HCT116 (cell line): ENCODE data around the gene HOXA2. TPM values are rescaled to one million over a fixed set of nuclear protein-coding genes. Genes with fewer than 3 reads are reported as not detected.

Experiments used
- ATAC-seq: fragments of 200-7000 bp; cut with Tn5 transposase; 2 replicates; pipeline ENCODE4 v1.9.1; 2020; ENCODE audit warnings: mild to moderate bottlenecking, moderate library complexity
- BruUV-seq: library from RNA; stranded (reverse); fragments of 400-500 nt; replicated peaks from 2 replicates; lab custom pipeline; 2021; lab: Mats Ljungman, UMichigan
- CTCF ChIA-PET: fragments of 300-600 bp; sonication (Branson Sonifier 250); formaldehyde crosslinking; loops from one replicate; lab custom pipeline; 2021; ENCODE audit warnings: antibody characterized with exemption; lab: Charles Lee
- POLR2A ChIA-PET: fragments of 300-600, 350-600 bp; sonication (Branson Sonifier 250); formaldehyde crosslinking; loops from one replicate; lab custom pipeline; 2021; ENCODE audit warnings: antibody characterized with exemption; lab: Charles Lee
- RAD21 ChIA-PET, 2 experiments: fragments of 300-600 bp; sonication (Branson Sonifier 250); formaldehyde crosslinking; loops; one replicate each; lab custom pipeline; 2023; ENCODE audit warnings: low total read pairs in 2 of 2; ENCODE audit not compliant: uncharacterized antibody in 2 of 2, unreplicated experiment in 2 of 2, low non-redundant PET in 1 of 2; lab: Charles Lee
- DNase-seq: peaks from one replicate; pipeline ENCODE4 v3.0.0-alpha.2; 2010; ENCODE audit warnings: low read depth, low spot score
- H2AFZ ChIP-seq: fragments of 200-600 bp; shearing (Covaris generic), sonication (generic); 2 replicates; pipeline ENCODE4 v1.6.1; 2017; ENCODE audit warnings: low read depth, mixed run types, mixed read lengths, antibody characterized with exemption, low read length; ENCODE audit not compliant: poor library complexity, severe bottlenecking
- H3K27ac ChIP-seq: 2 replicates; pipeline ENCODE4 v1.5.1; 2012; ENCODE audit warnings: low read depth, low read length
- H3K27me3 ChIP-seq: fragments of 200-600 bp; sonication (generic); 2 replicates; pipeline ENCODE4 v1.6.1; 2016; ENCODE audit warnings: mixed run types, low read length, mixed read lengths; ENCODE audit not compliant: insufficient read depth
- H3K36me3 ChIP-seq, 2 experiments: fragments of 200-500 bp in 1 of 2; fragments of 200-600 bp in 1 of 2; sonication (Bioruptor generic) in 1 of 2; sonication (generic) in 1 of 2; 2 replicates each; pipeline versions ENCODE4 v1.5.1 to v1.6.1; 2014 to 2016; ENCODE audit warnings: low read length in 2 of 2, inconsistent platforms in 1 of 2, mixed read lengths in 1 of 2, mixed run types in 1 of 2; ENCODE audit not compliant: insufficient read depth in 2 of 2, control insufficient read depth in 1 of 2
- H3K4me1 ChIP-seq, 2 experiments: fragments of 200-600 bp in 1 of 2; sonication (generic) in 1 of 2; 2 replicates each; pipeline versions ENCODE4 v1.5.1 to v1.6.1; 2012 to 2017; ENCODE audit warnings: low read length in 2 of 2, inconsistent platforms in 1 of 2, mild to moderate bottlenecking in 1 of 2, mixed read lengths in 1 of 2, mixed run types in 1 of 2, moderate library complexity in 1 of 2; ENCODE audit not compliant: insufficient read depth in 2 of 2, control insufficient read depth in 1 of 2
- H3K4me2 ChIP-seq: fragments of 200-600 bp; sonication (generic); 2 replicates; pipeline ENCODE4 v1.6.1; 2017; ENCODE audit warnings: mixed run types, low read length, mixed read lengths
- H3K4me3 ChIP-seq, 2 experiments: fragments of 200-600 bp in 1 of 2; sonication (generic) in 1 of 2; replicated peaks in 1 of 2; 2 replicates each; pipeline ENCODE4 v1.5.1; 2011 to 2016; ENCODE audit warnings: low read length in 2 of 2, control low read depth in 1 of 2, low read depth in 1 of 2, mild to moderate bottlenecking in 1 of 2, mixed read lengths in 1 of 2, mixed run types in 1 of 2
- H3K79me2 ChIP-seq: fragments of 200-600 bp; sonication (generic); 2 replicates; pipeline ENCODE4 v1.6.1; 2017; ENCODE audit warnings: mild to moderate bottlenecking, mixed run types, low read length, moderate library complexity, mixed read lengths; ENCODE audit not compliant: insufficient read depth
- H3K9ac ChIP-seq: fragments of 200-600 bp; sonication (generic); 2 replicates; pipeline ENCODE4 v1.6.1; 2016; ENCODE audit warnings: low read length, mixed read lengths
- H3K9me2 ChIP-seq: fragments of 200-600 bp; sonication (generic), shearing (Covaris generic); 2 replicates; pipeline ENCODE4 v1.6.1; 2017; ENCODE audit warnings: mixed run types, mild to moderate bottlenecking, moderate library complexity; ENCODE audit not compliant: insufficient read depth
- H3K9me3 ChIP-seq, 2 experiments: fragments of 200-500 bp in 1 of 2; fragments of 200-600 bp in 1 of 2; sonication (Bioruptor generic) in 1 of 2; sonication (generic) in 1 of 2; 2 replicates each; pipeline ENCODE4 v1.6.1; 2014 to 2017; ENCODE audit warnings: low read length in 2 of 2, mixed read lengths in 2 of 2, inconsistent platforms in 1 of 2, low read depth in 1 of 2, mild to moderate bottlenecking in 1 of 2, mixed run types in 1 of 2, moderate library complexity in 1 of 2; ENCODE audit not compliant: control insufficient read depth in 1 of 2, insufficient read depth in 1 of 2
- H4K20me1 ChIP-seq: fragments of 200-600 bp; sonication (generic), shearing (Covaris generic); 2 replicates; pipeline ENCODE4 v1.6.1; 2017; ENCODE audit warnings: mixed run types, mild to moderate bottlenecking, moderate library complexity; ENCODE audit not compliant: insufficient read depth
- CBX3 ChIP-seq: IDR thresholded peaks from 2 replicates; pipeline ENCODE4 v1.6.1; 2012; ENCODE audit warnings: low read depth
- EGR1 ChIP-seq: IDR thresholded peaks from 2 replicates; pipeline ENCODE4 v1.6.1; 2012; ENCODE audit warnings: low read depth
- ELF1 ChIP-seq: IDR thresholded peaks from 2 replicates; pipeline ENCODE4 v1.6.1; 2012; ENCODE audit warnings: low read depth, borderline replicate concordance
- EZH2 ChIP-seq: fragments of 200-600 bp; sonication (generic); IDR thresholded peaks from 2 replicates; pipeline ENCODE4 v1.6.1; 2017; ENCODE audit warnings: antibody characterized with exemption, mixed run types
- FOSL1 ChIP-seq: IDR thresholded peaks from 2 replicates; pipeline ENCODE4 v1.6.1; 2012; ENCODE audit warnings: low read depth
- POLR2AphosphoS5 ChIP-seq: IDR thresholded peaks from 2 replicates; pipeline ENCODE4 v1.6.1; 2011; ENCODE audit warnings: mild to moderate bottlenecking, low read depth, low read length, moderate library complexity
- RAD21 ChIP-seq: IDR thresholded peaks from 2 replicates; pipeline ENCODE4 v1.6.1; 2012; ENCODE audit warnings: low read depth, mild to moderate bottlenecking
- SIN3A ChIP-seq: IDR thresholded peaks from 2 replicates; pipeline ENCODE4 v1.6.1; 2012; ENCODE audit warnings: low read depth
- SRF ChIP-seq: IDR thresholded peaks from 2 replicates; pipeline ENCODE4 v1.6.1; 2012; ENCODE audit warnings: low read depth
- TCF7L2 ChIP-seq: IDR thresholded peaks from 2 replicates; pipeline ENCODE4 v1.7.0; 2011; ENCODE audit warnings: borderline replicate concordance, inconsistent platforms; ENCODE audit not compliant: insufficient read depth, insufficient read length; ENCODE audit errors: extremely low read depth
- YY1 ChIP-seq: IDR thresholded peaks from 2 replicates; pipeline ENCODE4 v1.6.1; 2011; ENCODE audit warnings: low read length, low read depth, moderate library complexity, mild to moderate bottlenecking; ENCODE audit not compliant: insufficient replicate concordance; ENCODE audit errors: extremely low read depth
- ZFX ChIP-seq: fragments of 450-650 bp; IDR thresholded peaks from 2 replicates; pipeline ENCODE4 v1.6.1; 2017
- ZNF274 ChIP-seq: fragments of 200-500 bp; sonication (Bioruptor generic); IDR thresholded peaks from 2 replicates; pipeline ENCODE4 v1.6.1; 2014; ENCODE audit warnings: mild to moderate bottlenecking, low read depth, low read length, inconsistent platforms
- intact Hi-C: fragments of 100-400 bp; cut with micrococcal nuclease; formaldehyde crosslinking; loops from 2 replicates; pipeline ENCODE4 v1.10.0; 2022
- total RNA-seq: library from RNA; stranded (reverse); gene quantifications from one replicate; pipeline ENCODE4 v1.2.1, GENCODE V29; 2021; ENCODE audit not compliant: unreplicated experiment
- TF ChIP-seq, protein P1 (sequence below): IDR thresholded peaks from 2 replicates; pipeline ENCODE4 v1.6.1; 2012; ENCODE audit warnings: low read depth
- TF ChIP-seq, protein P2 (sequence below), 3 experiments: fragments of 200-600 bp in 1 of 3; sonication (generic) in 1 of 3; IDR thresholded peaks in 2 of 3; conservative IDR thresholded peaks in 1 of 3; 2 replicates each; pipeline ENCODE4 v1.5.1; 2012 to 2017; ENCODE audit warnings: low read depth in 2 of 3, low read length in 2 of 3, antibody characterized with exemption in 1 of 3, borderline replicate concordance in 1 of 3, control low read depth in 1 of 3, mild to moderate bottlenecking in 1 of 3, mixed read lengths in 1 of 3, mixed run types in 1 of 3, moderate library complexity in 1 of 3; ENCODE audit not compliant: insufficient read depth in 1 of 3
- TF ChIP-seq, protein P3 (sequence below): IDR thresholded peaks from 2 replicates; pipeline ENCODE4 v1.6.1; 2011; ENCODE audit warnings: mild to moderate bottlenecking, low read length, moderate library complexity; ENCODE audit not compliant: insufficient replicate concordance; ENCODE audit errors: extremely low read depth
- TF ChIP-seq, protein P4 (sequence below): IDR thresholded peaks from 2 replicates; pipeline ENCODE4 v1.6.1; 2012
- TF ChIP-seq, protein P5 (sequence below): IDR thresholded peaks from 2 replicates; pipeline ENCODE4 v1.6.1; 2012

HOXA2 gene
- total RNA-seq, 1 experiment from 2014 or later, result 0.57 TPM

DNA sequence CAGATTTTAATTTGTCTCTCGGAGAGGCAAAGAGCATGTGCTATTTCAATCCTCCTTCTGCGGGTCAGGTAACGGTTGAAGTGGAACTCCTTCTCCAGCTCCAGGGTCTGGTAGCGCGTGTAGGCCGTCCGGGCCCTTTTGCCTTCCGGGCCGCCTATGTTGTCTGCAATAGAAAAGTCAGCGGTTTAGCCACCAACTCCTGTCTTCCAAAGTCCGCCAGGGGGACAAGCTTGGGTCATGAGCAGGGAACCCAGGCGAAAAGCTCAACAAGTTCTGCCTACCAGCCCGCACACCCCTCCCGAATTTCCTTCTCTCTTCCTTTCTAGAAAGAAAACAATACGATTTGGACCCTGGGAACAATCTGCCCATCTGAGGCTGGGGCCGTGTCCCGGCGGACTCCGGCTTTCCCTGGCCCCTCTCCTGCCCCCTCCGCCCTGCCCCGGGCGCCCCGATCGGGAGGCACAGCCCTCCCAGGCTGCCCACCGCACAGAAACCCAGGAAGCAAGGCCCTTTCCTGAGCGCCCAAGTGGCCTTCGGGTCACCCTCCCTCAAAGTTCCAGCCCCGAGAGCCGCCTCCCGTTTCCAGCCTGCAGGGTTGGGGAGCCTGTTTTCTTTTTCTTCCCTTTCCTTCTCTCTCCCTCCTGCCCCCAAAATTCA lies 39.6 kb upstream of the HOXA2 start:
- no peak overlapping the region for H3K4me2 ChIP-seq
- no peak overlapping the region for H2AFZ ChIP-seq
- H3K4me1 ChIP-seq, result peaks cover 3 to 14% of the 10 kb centered on the region in 2 experiments; a peak in 3 of 4 replicates
- ChIA-PET POLR2A (interaction anchor here (0.7 kb wide), 1 partner anchor 8 kb away, joined by 3 read pairs; no protein-coding TSS in a partner anchor), RAD21 (no interaction called here), CTCF (no interaction called here)
- H3K4me3 ChIP-seq, result no peak overlapping the region
- H3K27me3 ChIP-seq, result no peaks in the 10 kb centered on the region
- TF ChIP-seq EGR1 (no peak), YY1 (no peak), ZFX (no peak), SRF (no peak), POLR2AphosphoS5 (no peak), SIN3A (no peak), CBX3 (no peak), FOSL1 (no peak), ELF1 (no peak), RAD21 (no peak), TCF7L2 (no peak), EZH2 (no peak), ZNF274 (no peak)
- TF ChIP-seq, protein P1, sequence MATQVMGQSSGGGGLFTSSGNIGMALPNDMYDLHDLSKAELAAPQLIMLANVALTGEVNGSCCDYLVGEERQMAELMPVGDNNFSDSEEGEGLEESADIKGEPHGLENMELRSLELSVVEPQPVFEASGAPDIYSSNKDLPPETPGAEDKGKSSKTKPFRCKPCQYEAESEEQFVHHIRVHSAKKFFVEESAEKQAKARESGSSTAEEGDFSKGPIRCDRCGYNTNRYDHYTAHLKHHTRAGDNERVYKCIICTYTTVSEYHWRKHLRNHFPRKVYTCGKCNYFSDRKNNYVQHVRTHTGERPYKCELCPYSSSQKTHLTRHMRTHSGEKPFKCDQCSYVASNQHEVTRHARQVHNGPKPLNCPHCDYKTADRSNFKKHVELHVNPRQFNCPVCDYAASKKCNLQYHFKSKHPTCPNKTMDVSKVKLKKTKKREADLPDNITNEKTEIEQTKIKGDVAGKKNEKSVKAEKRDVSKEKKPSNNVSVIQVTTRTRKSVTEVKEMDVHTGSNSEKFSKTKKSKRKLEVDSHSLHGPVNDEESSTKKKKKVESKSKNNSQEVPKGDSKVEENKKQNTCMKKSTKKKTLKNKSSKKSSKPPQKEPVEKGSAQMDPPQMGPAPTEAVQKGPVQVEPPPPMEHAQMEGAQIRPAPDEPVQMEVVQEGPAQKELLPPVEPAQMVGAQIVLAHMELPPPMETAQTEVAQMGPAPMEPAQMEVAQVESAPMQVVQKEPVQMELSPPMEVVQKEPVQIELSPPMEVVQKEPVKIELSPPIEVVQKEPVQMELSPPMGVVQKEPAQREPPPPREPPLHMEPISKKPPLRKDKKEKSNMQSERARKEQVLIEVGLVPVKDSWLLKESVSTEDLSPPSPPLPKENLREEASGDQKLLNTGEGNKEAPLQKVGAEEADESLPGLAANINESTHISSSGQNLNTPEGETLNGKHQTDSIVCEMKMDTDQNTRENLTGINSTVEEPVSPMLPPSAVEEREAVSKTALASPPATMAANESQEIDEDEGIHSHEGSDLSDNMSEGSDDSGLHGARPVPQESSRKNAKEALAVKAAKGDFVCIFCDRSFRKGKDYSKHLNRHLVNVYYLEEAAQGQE, result no peak
- TF ChIP-seq, protein P2, sequence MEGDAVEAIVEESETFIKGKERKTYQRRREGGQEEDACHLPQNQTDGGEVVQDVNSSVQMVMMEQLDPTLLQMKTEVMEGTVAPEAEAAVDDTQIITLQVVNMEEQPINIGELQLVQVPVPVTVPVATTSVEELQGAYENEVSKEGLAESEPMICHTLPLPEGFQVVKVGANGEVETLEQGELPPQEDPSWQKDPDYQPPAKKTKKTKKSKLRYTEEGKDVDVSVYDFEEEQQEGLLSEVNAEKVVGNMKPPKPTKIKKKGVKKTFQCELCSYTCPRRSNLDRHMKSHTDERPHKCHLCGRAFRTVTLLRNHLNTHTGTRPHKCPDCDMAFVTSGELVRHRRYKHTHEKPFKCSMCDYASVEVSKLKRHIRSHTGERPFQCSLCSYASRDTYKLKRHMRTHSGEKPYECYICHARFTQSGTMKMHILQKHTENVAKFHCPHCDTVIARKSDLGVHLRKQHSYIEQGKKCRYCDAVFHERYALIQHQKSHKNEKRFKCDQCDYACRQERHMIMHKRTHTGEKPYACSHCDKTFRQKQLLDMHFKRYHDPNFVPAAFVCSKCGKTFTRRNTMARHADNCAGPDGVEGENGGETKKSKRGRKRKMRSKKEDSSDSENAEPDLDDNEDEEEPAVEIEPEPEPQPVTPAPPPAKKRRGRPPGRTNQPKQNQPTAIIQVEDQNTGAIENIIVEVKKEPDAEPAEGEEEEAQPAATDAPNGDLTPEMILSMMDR (IDR thresholded peaks at IDR 0.05 in 2 of 3, conservative IDR thresholded peaks at IDR 0.05 in 1 of 3; ENCODE audit: borderline replicate concordance in 1 of 3, insufficient read depth in 1 of 3, low read depth in 2 of 3, low read length in 2 of 3), result no peak
- TF ChIP-seq, protein P3, sequence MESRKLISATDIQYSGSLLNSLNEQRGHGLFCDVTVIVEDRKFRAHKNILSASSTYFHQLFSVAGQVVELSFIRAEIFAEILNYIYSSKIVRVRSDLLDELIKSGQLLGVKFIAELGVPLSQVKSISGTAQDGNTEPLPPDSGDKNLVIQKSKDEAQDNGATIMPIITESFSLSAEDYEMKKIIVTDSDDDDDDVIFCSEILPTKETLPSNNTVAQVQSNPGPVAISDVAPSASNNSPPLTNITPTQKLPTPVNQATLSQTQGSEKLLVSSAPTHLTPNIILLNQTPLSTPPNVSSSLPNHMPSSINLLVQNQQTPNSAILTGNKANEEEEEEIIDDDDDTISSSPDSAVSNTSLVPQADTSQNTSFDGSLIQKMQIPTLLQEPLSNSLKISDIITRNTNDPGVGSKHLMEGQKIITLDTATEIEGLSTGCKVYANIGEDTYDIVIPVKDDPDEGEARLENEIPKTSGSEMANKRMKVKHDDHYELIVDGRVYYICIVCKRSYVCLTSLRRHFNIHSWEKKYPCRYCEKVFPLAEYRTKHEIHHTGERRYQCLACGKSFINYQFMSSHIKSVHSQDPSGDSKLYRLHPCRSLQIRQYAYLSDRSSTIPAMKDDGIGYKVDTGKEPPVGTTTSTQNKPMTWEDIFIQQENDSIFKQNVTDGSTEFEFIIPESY, result no peak
- TF ChIP-seq, protein P4, sequence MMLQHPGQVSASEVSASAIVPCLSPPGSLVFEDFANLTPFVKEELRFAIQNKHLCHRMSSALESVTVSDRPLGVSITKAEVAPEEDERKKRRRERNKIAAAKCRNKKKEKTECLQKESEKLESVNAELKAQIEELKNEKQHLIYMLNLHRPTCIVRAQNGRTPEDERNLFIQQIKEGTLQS, result no peak
- TF ChIP-seq, protein P5, sequence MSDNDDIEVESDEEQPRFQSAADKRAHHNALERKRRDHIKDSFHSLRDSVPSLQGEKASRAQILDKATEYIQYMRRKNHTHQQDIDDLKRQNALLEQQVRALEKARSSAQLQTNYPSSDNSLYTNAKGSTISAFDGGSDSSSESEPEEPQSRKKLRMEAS, result no peak
- H3K9me2 ChIP-seq, result no peaks in the 10 kb centered on the region
- H3K79me2 ChIP-seq, result peaks cover 1% of the 10 kb centered on the region; the same call in 1 of the 2 replicates
- intact Hi-C loops, result no loop called here
- H3K27ac ChIP-seq, result no peak overlapping the region
- H3K9me3 ChIP-seq, result no peaks in the 10 kb centered on the region
- no peak for DNase-seq
- ATAC-seq, result no peak
- H3K36me3 ChIP-seq, result peaks cover 8 to 12% of the 10 kb centered on the region in 2 experiments; a peak in 3 of 4 replicates
- H4K20me1 ChIP-seq, result no peaks in the 10 kb centered on the region
- no TSS peak for BruUV-seq
- no peak overlapping the region for H3K9ac ChIP-seq
